Panc1 (cell line): ENCODE data around the gene USP48. TPM values are rescaled to one million over a fixed set of nuclear protein-coding genes. Genes with fewer than 3 reads are reported as not detected.

Experiments
- ATAC-seq: fragments of 200-7000 bp; cut with Tn5 transposase; 2 replicates; pipeline ENCODE4 v1.9.1; 2020; ENCODE audit warnings: mild to moderate bottlenecking, moderate library complexity
- BruUV-seq: library from RNA; stranded (reverse); fragments of 400-500 nt; replicated peaks from 2 replicates; lab custom pipeline; 2021; lab: Mats Ljungman, UMichigan
- CTCF ChIA-PET: fragments of 300-600 bp; sonication (Branson Sonifier 250); formaldehyde crosslinking; loops from one replicate; lab custom pipeline; 2022; ENCODE audit warnings: antibody characterized with exemption; lab: Charles Lee
- POLR2A ChIA-PET: fragments of 300-600 bp; sonication (Branson Sonifier 250); formaldehyde crosslinking; loops from one replicate; lab custom pipeline; 2022; ENCODE audit warnings: antibody characterized with exemption; lab: Charles Lee
- DNase-seq: peaks from one replicate; pipeline ENCODE4 v3.0.0-alpha.2; 2010; ENCODE audit warnings: low read depth, low spot score
- H3K27ac ChIP-seq: 2 replicates; pipeline ENCODE4 v1.5.1; 2011; ENCODE audit warnings: mild to moderate bottlenecking, low read length, inconsistent platforms
- H3K27me3 ChIP-seq: fragments of 200-500 bp; sonication (Bioruptor generic); 2 replicates; pipeline ENCODE4 v1.6.0; 2014; ENCODE audit warnings: low read length, inconsistent platforms; ENCODE audit not compliant: control insufficient read depth, insufficient read depth
- H3K36me3 ChIP-seq: fragments of 200-500 bp; sonication (Bioruptor generic); 2 replicates; pipeline ENCODE4 v1.5.1; 2014; ENCODE audit warnings: inconsistent platforms, mild to moderate bottlenecking, low read length, moderate library complexity; ENCODE audit not compliant: control insufficient read depth, insufficient read depth
- H3K4me1 ChIP-seq: 2 replicates; pipeline ENCODE4 v1.5.1; 2011; ENCODE audit warnings: inconsistent platforms, mild to moderate bottlenecking, low read length, moderate library complexity; ENCODE audit not compliant: control insufficient read depth, insufficient read depth
- H3K4me3 ChIP-seq, 2 experiments: 2 replicates each; pipeline ENCODE4 v1.5.1; 2011 to 2012; ENCODE audit warnings: low read depth in 2 of 2, low read length in 2 of 2, mild to moderate bottlenecking in 2 of 2, inconsistent platforms in 1 of 2, moderate library complexity in 1 of 2
- H3K9me3 ChIP-seq: fragments of 200-500 bp; sonication (Bioruptor generic); 2 replicates; pipeline ENCODE4 v1.5.1; 2014; ENCODE audit warnings: low read depth, mild to moderate bottlenecking, inconsistent platforms, low read length, moderate library complexity; ENCODE audit not compliant: control insufficient read depth, insufficient read depth
- POLR2AphosphoS5 ChIP-seq: IDR thresholded peaks from 2 replicates; pipeline ENCODE4 v1.6.1; 2012; ENCODE audit warnings: mild to moderate bottlenecking, low read depth, low read length, moderate library complexity
- SIN3A ChIP-seq: IDR thresholded peaks from 2 replicates; pipeline ENCODE4 v1.6.1; 2012; ENCODE audit warnings: low read depth, mild to moderate bottlenecking, low read length, moderate library complexity, borderline replicate concordance; ENCODE audit not compliant: insufficient read depth
- TCF7L2 ChIP-seq: IDR thresholded peaks from 2 replicates; pipeline ENCODE4 v1.6.1; 2011; ENCODE audit warnings: mild to moderate bottlenecking, low read depth, low read length, inconsistent platforms
- in situ Hi-C: cut with HindIII; loops from 2 replicates; pipeline ENCODE4 v1.10.0; 2016; ENCODE audit warnings: low sequenced_read_pairs, low pct_unique_long_range_greater_than_20kb
- intact Hi-C: fragments of 100-400 bp; cut with micrococcal nuclease; formaldehyde crosslinking; loops from one replicate; pipeline ENCODE4 v1.10.0; 2022; ENCODE audit not compliant: unreplicated experiment
- total RNA-seq: library from RNA; stranded (reverse); gene quantifications from one replicate; pipeline ENCODE4 v1.2.1, GENCODE V29; 2021; ENCODE audit not compliant: unreplicated experiment
- TF ChIP-seq, protein P1 (sequence below), 2 experiments: IDR thresholded peaks; 2 replicates each; pipeline ENCODE4 v1.6.1; 2011 to 2012; ENCODE audit warnings: low read depth in 2 of 2, control low read depth in 1 of 2, low read length in 1 of 2, mild to moderate bottlenecking in 1 of 2, moderate library complexity in 1 of 2; ENCODE audit not compliant: insufficient read depth in 1 of 2
- TF ChIP-seq, protein P2 (sequence below): fragments of 450-650 bp; IDR thresholded peaks from 2 replicates; pipeline ENCODE4 v1.5.1; 2017; ENCODE audit warnings: mild to moderate bottlenecking

Gene USP48
- total RNA-seq, 1 experiment from 2014 or later: 71.6 TPM

DNA sequence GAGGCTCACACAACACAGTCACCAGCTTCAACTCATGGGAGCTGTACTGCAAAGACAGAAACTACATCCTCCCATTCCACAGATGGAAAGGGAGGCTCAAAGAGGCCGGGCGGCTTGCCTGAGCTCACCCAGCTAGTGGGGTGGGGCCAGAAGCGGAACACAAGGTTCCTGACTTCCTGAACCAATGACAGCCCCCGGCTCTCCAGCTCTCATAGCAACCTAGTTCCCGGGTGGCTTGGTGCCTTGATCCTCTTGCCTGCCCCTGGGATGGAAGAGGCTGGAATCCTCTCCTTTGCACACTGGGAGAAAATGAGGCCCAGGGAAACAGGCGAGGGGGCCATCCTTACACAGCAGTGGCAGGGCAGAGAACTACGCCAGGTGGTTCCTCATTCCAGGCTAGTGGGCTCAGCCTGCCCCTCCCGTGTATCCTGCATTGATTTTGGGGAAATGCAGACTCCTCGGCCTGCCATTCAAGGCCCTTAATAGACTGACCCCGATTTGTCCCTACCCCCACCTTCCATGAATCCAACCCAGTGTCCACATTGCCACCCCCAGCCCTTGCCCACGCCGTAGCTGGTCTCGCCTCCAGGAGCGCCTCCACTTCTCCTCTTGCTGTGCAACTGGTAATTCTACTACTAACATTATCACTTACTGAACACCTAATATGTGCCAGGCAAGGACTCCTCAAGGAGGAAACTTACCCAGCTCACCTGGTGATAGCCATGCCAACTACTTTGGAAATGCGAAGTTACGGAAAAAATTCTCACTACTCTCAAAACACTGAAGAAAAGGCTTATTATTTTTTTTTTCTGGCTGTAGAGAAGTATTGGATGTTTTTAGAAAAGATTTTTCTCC is 118.8 kb downstream of the USP48 start:
- intact Hi-C loops: no loop called here
- TF ChIP-seq POLR2AphosphoS5 (no peak), SIN3A (no peak), TCF7L2 (no peak)
- TF ChIP-seq, protein P1, sequence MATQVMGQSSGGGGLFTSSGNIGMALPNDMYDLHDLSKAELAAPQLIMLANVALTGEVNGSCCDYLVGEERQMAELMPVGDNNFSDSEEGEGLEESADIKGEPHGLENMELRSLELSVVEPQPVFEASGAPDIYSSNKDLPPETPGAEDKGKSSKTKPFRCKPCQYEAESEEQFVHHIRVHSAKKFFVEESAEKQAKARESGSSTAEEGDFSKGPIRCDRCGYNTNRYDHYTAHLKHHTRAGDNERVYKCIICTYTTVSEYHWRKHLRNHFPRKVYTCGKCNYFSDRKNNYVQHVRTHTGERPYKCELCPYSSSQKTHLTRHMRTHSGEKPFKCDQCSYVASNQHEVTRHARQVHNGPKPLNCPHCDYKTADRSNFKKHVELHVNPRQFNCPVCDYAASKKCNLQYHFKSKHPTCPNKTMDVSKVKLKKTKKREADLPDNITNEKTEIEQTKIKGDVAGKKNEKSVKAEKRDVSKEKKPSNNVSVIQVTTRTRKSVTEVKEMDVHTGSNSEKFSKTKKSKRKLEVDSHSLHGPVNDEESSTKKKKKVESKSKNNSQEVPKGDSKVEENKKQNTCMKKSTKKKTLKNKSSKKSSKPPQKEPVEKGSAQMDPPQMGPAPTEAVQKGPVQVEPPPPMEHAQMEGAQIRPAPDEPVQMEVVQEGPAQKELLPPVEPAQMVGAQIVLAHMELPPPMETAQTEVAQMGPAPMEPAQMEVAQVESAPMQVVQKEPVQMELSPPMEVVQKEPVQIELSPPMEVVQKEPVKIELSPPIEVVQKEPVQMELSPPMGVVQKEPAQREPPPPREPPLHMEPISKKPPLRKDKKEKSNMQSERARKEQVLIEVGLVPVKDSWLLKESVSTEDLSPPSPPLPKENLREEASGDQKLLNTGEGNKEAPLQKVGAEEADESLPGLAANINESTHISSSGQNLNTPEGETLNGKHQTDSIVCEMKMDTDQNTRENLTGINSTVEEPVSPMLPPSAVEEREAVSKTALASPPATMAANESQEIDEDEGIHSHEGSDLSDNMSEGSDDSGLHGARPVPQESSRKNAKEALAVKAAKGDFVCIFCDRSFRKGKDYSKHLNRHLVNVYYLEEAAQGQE (IDR thresholded peaks at IDR 0.05; ENCODE audit: insufficient read depth in 1 of 2, low read depth in 2 of 2, low read length in 1 of 2): no peak
- TF ChIP-seq, protein P2, sequence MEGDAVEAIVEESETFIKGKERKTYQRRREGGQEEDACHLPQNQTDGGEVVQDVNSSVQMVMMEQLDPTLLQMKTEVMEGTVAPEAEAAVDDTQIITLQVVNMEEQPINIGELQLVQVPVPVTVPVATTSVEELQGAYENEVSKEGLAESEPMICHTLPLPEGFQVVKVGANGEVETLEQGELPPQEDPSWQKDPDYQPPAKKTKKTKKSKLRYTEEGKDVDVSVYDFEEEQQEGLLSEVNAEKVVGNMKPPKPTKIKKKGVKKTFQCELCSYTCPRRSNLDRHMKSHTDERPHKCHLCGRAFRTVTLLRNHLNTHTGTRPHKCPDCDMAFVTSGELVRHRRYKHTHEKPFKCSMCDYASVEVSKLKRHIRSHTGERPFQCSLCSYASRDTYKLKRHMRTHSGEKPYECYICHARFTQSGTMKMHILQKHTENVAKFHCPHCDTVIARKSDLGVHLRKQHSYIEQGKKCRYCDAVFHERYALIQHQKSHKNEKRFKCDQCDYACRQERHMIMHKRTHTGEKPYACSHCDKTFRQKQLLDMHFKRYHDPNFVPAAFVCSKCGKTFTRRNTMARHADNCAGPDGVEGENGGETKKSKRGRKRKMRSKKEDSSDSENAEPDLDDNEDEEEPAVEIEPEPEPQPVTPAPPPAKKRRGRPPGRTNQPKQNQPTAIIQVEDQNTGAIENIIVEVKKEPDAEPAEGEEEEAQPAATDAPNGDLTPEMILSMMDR: no peak

DNA sequence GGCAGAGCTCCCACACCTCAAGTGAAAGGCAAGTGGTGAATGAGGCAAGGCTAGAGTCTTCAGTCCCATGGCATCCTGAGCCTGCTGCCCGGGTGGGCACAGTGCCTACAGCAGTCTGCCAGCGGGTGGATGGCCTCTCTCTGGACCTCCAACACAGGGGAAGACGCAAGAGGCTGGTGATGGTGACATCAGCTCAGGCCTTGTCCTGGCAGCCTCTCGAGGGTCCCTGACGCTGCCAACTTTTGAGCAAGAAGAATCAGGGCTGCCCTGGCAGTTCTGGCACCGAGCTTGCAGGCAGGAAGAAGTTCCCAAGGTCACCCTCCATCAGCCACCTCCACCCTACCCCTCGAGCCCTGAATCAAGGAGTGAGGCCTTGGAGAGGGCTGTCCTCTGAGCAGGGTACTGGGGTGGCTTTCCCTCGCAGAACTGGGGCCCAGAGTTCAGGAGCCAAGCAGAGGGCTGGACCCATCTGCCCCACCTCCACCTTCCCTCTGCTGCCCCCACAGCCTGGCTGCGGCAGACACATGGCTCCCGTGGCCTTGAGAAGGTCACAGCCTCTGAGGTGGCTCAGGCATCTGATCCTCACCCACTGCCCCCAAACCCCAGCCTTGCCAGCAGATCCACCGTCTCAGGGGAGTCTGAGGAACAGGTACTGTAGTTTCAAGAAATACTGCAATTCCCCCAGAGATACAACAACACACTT is 119.5 kb downstream of the USP48 start:
- H3K27ac ChIP-seq: no peak overlapping the region
- POLR2A ChIA-PET: no interaction called here
- DNase-seq (no peak), ATAC-seq (no peak)
- 0 out of 2 replicates have a peak, but pooled peaks cover 4% of the 10 kb centered on the region for H3K4me1 ChIP-seq
- no peak for TF ChIP-seq POLR2AphosphoS5
- TF ChIP-seq SIN3A: no peak
- TF ChIP-seq, protein P2: no peak
- TF ChIP-seq, protein P1 (IDR thresholded peaks at IDR 0.05; ENCODE audit: insufficient read depth in 1 of 2, low read depth in 2 of 2, low read length in 1 of 2): no peak
- TF ChIP-seq TCF7L2: no peak
- intact Hi-C loops (no loop called here), in situ Hi-C loops (no loop called here)
- CTCF ChIA-PET: interaction anchor here (0.6 to 0.7 kb wide), 2 partner anchors 298 to 430 kb away, joined by 3 read pairs; no protein-coding TSS in a partner anchor
- H3K36me3 ChIP-seq: no peaks in the 10 kb centered on the region
- H3K4me3 ChIP-seq: no peak overlapping the region
- peaks cover 2% of the 10 kb centered on the region; the same call in 1 of the 2 replicates for H3K27me3 ChIP-seq
- no peaks in the 10 kb centered on the region for H3K9me3 ChIP-seq
- no TSS peak for BruUV-seq

More for the DNA sequence above, 118.8 kb downstream of the USP48 start:
- no peak overlapping the region for H3K27ac ChIP-seq
- BruUV-seq: no TSS peak
- in situ Hi-C loops: no loop called here
- no peak overlapping the region for H3K4me3 ChIP-seq
- H3K36me3 ChIP-seq: no peaks in the 10 kb centered on the region
- peaks cover 2% of the 10 kb centered on the region; the same call in 1 of the 2 replicates for H3K27me3 ChIP-seq
- ChIA-PET CTCF (interaction anchor here (0.6 kb wide), 1 partner anchor 431 kb away, joined by 3 read pairs; no protein-coding TSS in a partner anchor), POLR2A (no interaction called here)
- 0 out of 2 replicates have a peak, but pooled peaks cover 4% of the 10 kb centered on the region for H3K4me1 ChIP-seq
- no peak for DNase-seq
- no peaks in the 10 kb centered on the region for H3K9me3 ChIP-seq
- ATAC-seq: no peak
